HepG2 (cell line): Measurements from ENCODE around the gene FZD7. TPM values are rescaled to one million over a fixed set of nuclear protein-coding genes. Genes with fewer than 3 reads are reported as not detected.

ENCODE experiments used
- ATAC-seq: fragments of 200-7000 bp; cut with Tn5 transposase; 3 replicates; pipeline ENCODE4 v1.9.1; 2020; ENCODE audit warnings: mild to moderate bottlenecking, moderate library complexity
- BruUV-seq: library from RNA; stranded (reverse); fragments of 400-500 nt; replicated peaks from 2 replicates; lab custom pipeline; 2021; lab: Mats Ljungman, UMichigan
- CTCF ChIA-PET: fragments of 300-600 bp; formaldehyde crosslinking; extraction: SDS; loops from one replicate; lab custom pipeline; 2021; ENCODE audit warnings: low total read pairs, inconsistent platforms, low intra/inter-chr PET ratio; lab: Yijun Ruan, JAX
- POLR2A ChIA-PET: fragments of 350-600 bp; sonication (Branson Sonifier 250); formaldehyde crosslinking; loops from one replicate; lab custom pipeline; 2020; ENCODE audit warnings: antibody characterized with exemption, inconsistent platforms; lab: Yijun Ruan, JAX
- DNase-seq: peaks from one replicate; pipeline ENCODE4 v3.0.0-alpha.2; 2015; ENCODE audit warnings: low spot score
- FAIRE-seq: peaks from 3 replicates; lab custom pipeline; 2011; peaks lifted over from hg19 to GRCh38; lab: Jason Lieb, UNC
- H2AFZ ChIP-seq: one replicate; pipeline ENCODE4 v1.6.1; 2011; ENCODE audit warnings: low read length, inconsistent platforms
- H3K27ac ChIP-seq: fragments of 300-600 bp; 3 replicates; pipeline ENCODE4 v1.8.0; 2011; ENCODE audit warnings: mixed run types, mild to moderate bottlenecking, mixed read lengths, low read length, inconsistent platforms; ENCODE audit not compliant: insufficient read depth; ENCODE audit errors: extremely low read length
- H3K27me3 ChIP-seq, 2 experiments: fragments of 200-600 bp in 1 of 2; 2 replicates in 1 of 2; 3 replicates in 1 of 2; pipeline versions ENCODE4 v1.6.0 to v1.8.0; 2011; ENCODE audit warnings: low read length in 2 of 2, mild to moderate bottlenecking in 2 of 2, moderate library complexity in 2 of 2, inconsistent platforms in 1 of 2; ENCODE audit not compliant: insufficient read depth in 2 of 2, control insufficient read depth in 1 of 2
- H3K36me3 ChIP-seq, 2 experiments: fragments of 200-600 bp in 1 of 2; replicated peaks in 1 of 2; 2 replicates in 1 of 2; 3 replicates in 1 of 2; pipeline versions ENCODE4 v1.5.1 to v1.8.0; 2011; ENCODE audit warnings: low read length in 2 of 2, inconsistent platforms in 1 of 2; ENCODE audit not compliant: insufficient read depth in 2 of 2, control insufficient read depth in 1 of 2
- H3K4me1 ChIP-seq: 2 replicates; pipeline ENCODE4 v1.5.1; 2012; ENCODE audit warnings: low read length, inconsistent platforms; ENCODE audit not compliant: insufficient read depth
- H3K4me2 ChIP-seq: 2 replicates; pipeline ENCODE4 v1.6.0; 2011; ENCODE audit warnings: low read depth, low read length, inconsistent platforms
- H3K4me3 ChIP-seq, 3 experiments: fragments of 200-600 bp in 1 of 3; sonication (generic), shearing (Covaris generic) in 1 of 3; replicated peaks in 1 of 3; 2 replicates each; pipeline ENCODE4 v1.5.1; 2011 to 2016; ENCODE audit warnings: low read length in 3 of 3, inconsistent platforms in 2 of 3, low read depth in 2 of 3, mild to moderate bottlenecking in 2 of 3, control low read depth in 1 of 3, mixed read lengths in 1 of 3; ENCODE audit not compliant: insufficient read depth in 1 of 3
- H3K79me2 ChIP-seq: one replicate; pipeline ENCODE4 v1.6.1; 2011; ENCODE audit warnings: low read length, inconsistent platforms; ENCODE audit not compliant: insufficient read depth
- H3K9ac ChIP-seq: 2 replicates; pipeline ENCODE4 v1.6.0; 2011; ENCODE audit warnings: mild to moderate bottlenecking, low read depth, low read length, inconsistent platforms; ENCODE audit not compliant: insufficient read depth
- H3K9me3 ChIP-seq: 2 replicates; pipeline ENCODE4 v1.5.1; 2012; ENCODE audit warnings: mild to moderate bottlenecking, low read length
- H4K20me1 ChIP-seq: 2 replicates; pipeline ENCODE4 v1.6.0; 2011; ENCODE audit warnings: inconsistent platforms, mild to moderate bottlenecking, low read length, moderate library complexity; ENCODE audit not compliant: insufficient read depth
- CREB3 ChIP-seq: sonication (generic); formaldehyde crosslinking; IDR thresholded peaks from 2 replicates; pipeline ENCODE4 v1.5.0; 2020; ENCODE audit warnings: missing genetic modification reagents
- DNMT1 ChIP-seq: sonication (generic); formaldehyde crosslinking; IDR thresholded peaks from 2 replicates; pipeline ENCODE4 v1.5.1; 2020; ENCODE audit warnings: mild to moderate bottlenecking, missing genetic modification reagents
- GTF2F1 ChIP-seq: fragments of 150-350 bp; IDR thresholded peaks from 2 replicates; pipeline ENCODE4 v1.6.1; 2014; ENCODE audit warnings: low read length
- HNRNPUL1 ChIP-seq: fragments of 200-400 bp; formaldehyde crosslinking; IDR thresholded peaks from 2 replicates; pipeline ENCODE4 v1.6.1; 2017; ENCODE audit warnings: low read depth, mild to moderate bottlenecking, low read length, moderate library complexity
- HOXA7 ChIP-seq: sonication (generic); formaldehyde crosslinking; IDR thresholded peaks from 2 replicates; pipeline ENCODE4 v1.8.1; 2022; ENCODE audit warnings: mild to moderate bottlenecking, missing genetic modification reagents, moderate library complexity
- KDM2A ChIP-seq: sonication (generic); formaldehyde crosslinking; IDR thresholded peaks from 2 replicates; pipeline ENCODE4 v1.4.0; 2020; ENCODE audit warnings: low read depth, missing genetic modification reagents, borderline replicate concordance
- XRCC5 ChIP-seq: fragments of 200-400 bp; formaldehyde crosslinking; optimal IDR thresholded peaks from 2 replicates; pipeline ENCODE3; 2017; ENCODE audit warnings: mild to moderate bottlenecking, low read length
- ZNF34 ChIP-seq: sonication (generic); formaldehyde crosslinking; IDR thresholded peaks from 2 replicates; pipeline ENCODE4 v1.4.0; 2020; ENCODE audit warnings: mild to moderate bottlenecking, missing genetic modification reagents, borderline replicate concordance
- ZNF484 ChIP-seq: sonication (generic); formaldehyde crosslinking; IDR thresholded peaks from 2 replicates; pipeline ENCODE4 v1.5.1; 2020; ENCODE audit warnings: mild to moderate bottlenecking, low read depth, missing genetic modification reagents, borderline replicate concordance
- ZNF687 ChIP-seq: sonication (generic); formaldehyde crosslinking; IDR thresholded peaks from 2 replicates; pipeline ENCODE4 v1.5.1; 2020; ENCODE audit warnings: mild to moderate bottlenecking, missing genetic modification reagents, moderate library complexity
- WGBS: methylation state at CpG from one replicate; pipeline ENCODE4 v1.1.6; 2017; ENCODE audit warnings: low lambda C conversion rate; 5-methylcytosine and 5-hydroxymethylcytosine counted together
- in situ Hi-C: cut with HindIII; loops from 2 replicates; pipeline ENCODE4 v1.10.0; 2017; ENCODE audit warnings: low pct_unique_long_range_greater_than_20kb; ENCODE audit not compliant: extremely low pct_ligation_motif_present
- intact Hi-C: fragments of 100-400 bp; cut with micrococcal nuclease; formaldehyde crosslinking; loops from one replicate; pipeline ENCODE4 v1.10.0; 2022; ENCODE audit not compliant: unreplicated experiment
- polyA plus RNA-seq, 8 experiments: library from polyadenylated mRNA; depleted of rRNA in 3 of 8; stranded (reverse) in 7 of 8; unstranded in 1 of 8; fragments of >200 nt; fragmentation: Illumina TruSeq in 4 of 8; extraction: Trizol in 4 of 8; gene quantifications; 2 replicates each; pipeline versions ENCODE4 v1.2.1 to v1.2.3, GENCODE V29; 2011 to 2016; ENCODE audit warnings: low read depth in 4 of 8, missing spikeins in 1 of 8, mixed read lengths in 1 of 8; ENCODE audit not compliant: insufficient read depth in 1 of 8
- total RNA-seq, 5 experiments: library from RNA; depleted of rRNA; stranded (reverse); fragments of >200 nt; fragmentation: Illumina TruSeq; extraction: Trizol; gene quantifications; 2 replicates each; pipeline ENCODE4 v1.2.3, GENCODE V29; 2016; ENCODE audit warnings: low read depth in 1 of 5

Gene FZD7
- total and polyA plus RNA-seq, 2 of the 13 experiments (the other 11 are each of a cell fraction or from before 2014, with no cell fraction given), result 0.13 to 0.38 TPM

- no TSS peak for BruUV-seq
- ATAC-seq (no peak), DNase-seq (no peak), FAIRE-seq (no peak)
- H3K4me2 ChIP-seq, result no peak overlapping the region
- no peaks in the 10 kb centered on the region for H3K9me3 ChIP-seq
- intact Hi-C loops (no loop called here), in situ Hi-C loops (no loop called here)
- H3K27ac ChIP-seq, result no peak overlapping the region
- H3K36me3 ChIP-seq, result no peaks in the 10 kb centered on the region
- H3K27me3 ChIP-seq, result peaks cover 2 to 3% of the 10 kb centered on the region in 2 experiments; a peak in 2 of 5 replicates
- ChIA-PET CTCF (no interaction called here), POLR2A (no interaction called here)
- TF ChIP-seq KDM2A (no peak), ZNF484 (CRISPR knock-in tag) (no peak), HOXA7 (CRISPR knock-in tag) (no peak), HNRNPUL1 (no peak), DNMT1 (no peak), ZNF34 (CRISPR knock-in tag) (no peak), CREB3 (CRISPR knock-in tag) (no peak), ZNF687 (no peak), XRCC5 (no peak), GTF2F1 (no peak)
- no peaks in the 10 kb centered on the region for H3K4me1 ChIP-seq
- 41% methylated on average over 8 of the region's 8 CpGs for WGBS
- H3K79me2 ChIP-seq, result no peaks in the 10 kb centered on the region
- no peaks in the 10 kb centered on the region for H4K20me1 ChIP-seq
- H3K9ac ChIP-seq, result no peak overlapping the region
- H3K4me3 ChIP-seq, result no peak overlapping the region
- H2AFZ ChIP-seq, result no peak overlapping the region
These were observed 18.0 kb downstream of the FZD7 start for GRCh38 chr2:202051499-202052161.
